T-helper 22 cell (primary cell): ENCODE data around the gene NUDCD3.

Source experiments
- DNase-seq: peaks from one replicate; pipeline ENCODE4 v3.0.0-alpha.2; 2020; ENCODE audit warnings: low read depth

The NUDCD3 gene

DNA sequence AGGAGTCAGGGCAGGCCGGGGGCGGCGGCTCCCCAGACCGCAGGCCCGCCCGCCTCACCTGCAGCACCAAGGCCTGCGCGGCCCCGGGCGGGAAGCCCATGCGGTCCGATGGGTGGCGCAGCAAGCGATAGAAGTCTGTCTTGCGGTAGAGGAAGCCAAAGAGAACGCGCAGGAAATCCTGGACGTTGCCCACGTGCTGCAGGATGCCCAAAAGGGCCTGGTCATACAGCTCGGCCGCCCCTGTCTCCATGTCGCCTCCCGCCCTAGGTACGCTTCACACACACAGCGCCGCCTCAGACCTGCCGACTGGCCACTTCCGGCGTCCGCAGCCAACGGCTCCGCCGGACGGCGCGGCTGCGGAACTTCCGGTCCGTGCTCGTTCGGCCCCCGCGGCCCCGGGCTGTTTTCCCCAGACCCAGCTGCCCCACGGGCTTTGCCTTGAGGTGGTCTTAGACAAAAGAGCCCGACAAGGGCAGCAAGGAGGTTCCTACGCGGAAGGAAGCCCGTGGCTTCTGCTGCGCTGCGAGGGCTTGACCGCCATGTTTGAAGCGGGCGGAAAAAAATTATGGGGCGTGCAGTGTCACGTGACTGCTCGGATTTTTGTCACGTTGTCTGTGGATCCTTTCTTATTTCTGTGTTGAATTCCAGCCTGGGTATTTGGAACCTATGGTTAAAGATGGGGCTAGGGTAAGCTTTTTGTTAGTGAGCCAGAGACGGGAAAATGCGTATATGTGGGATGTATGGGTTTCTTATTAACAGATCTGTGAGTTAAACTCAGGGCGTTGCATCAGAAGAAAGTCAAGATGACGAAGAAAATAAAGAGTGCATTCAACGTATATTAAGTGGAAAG is at the start of gene NUDCD3:
Gene NUDCD3 (minus strand): TSS at position 308 of the 850 bp plus-strand sequence. CDS start 58 bp downstream, at position 250.
- DNase-seq: peak; percentile 68

- no peak for DNase-seq
These were observed 49.4 kb upstream of the NUDCD3 start for GRCh38 chr7:44539669-44540506.

GRCh38 chr7:44538798-44539668 is 48.6 kb upstream of the NUDCD3 start:
- no peak for DNase-seq

- DNase-seq: no peak
These were observed 47.8 kb upstream of the NUDCD3 start for GRCh38 chr7:44538093-44538797.

GRCh38 chr7:44537442-44537841 is 47.0 kb upstream of the NUDCD3 start:
- no peak for DNase-seq

GRCh38 chr7:44536090-44536489 is 45.6 kb upstream of the NUDCD3 start:
- no peak for DNase-seq

DNA sequence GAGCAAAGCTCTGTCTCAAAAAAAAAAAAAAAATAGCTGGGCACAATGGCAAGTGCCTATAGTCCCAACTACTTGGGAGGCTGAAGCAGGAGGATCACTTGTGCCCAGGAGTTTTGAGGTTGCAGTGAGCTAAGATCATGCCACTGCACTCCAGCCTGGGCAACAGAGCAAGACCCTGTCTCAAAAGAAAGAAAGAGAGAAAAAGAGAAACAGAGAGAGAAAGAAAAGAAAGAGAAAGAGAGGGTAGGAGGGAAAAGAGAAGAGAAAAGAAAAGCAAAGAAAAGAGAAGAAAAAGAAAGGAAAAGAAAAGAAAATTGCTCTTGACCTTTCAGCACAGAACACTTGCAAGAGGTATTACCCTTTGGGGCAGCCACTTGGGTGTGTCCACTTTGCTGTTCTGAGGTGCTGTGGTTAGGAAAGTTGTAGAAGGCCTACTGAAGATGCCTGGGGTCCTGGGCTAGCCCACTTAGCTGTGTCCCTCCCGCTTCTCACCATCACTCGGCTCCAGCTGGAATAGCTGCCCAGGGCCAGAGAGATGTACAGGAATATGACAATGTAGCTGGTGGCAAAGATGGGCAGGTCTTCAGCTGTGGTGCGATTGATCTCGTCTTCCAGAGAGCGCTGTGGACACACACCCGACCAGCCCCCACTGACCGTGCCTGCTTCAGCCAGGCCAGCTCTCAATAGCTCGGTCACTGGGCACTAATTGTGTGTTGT is 45.0 kb upstream of the NUDCD3 start:
- DNase-seq: no peak

DNA sequence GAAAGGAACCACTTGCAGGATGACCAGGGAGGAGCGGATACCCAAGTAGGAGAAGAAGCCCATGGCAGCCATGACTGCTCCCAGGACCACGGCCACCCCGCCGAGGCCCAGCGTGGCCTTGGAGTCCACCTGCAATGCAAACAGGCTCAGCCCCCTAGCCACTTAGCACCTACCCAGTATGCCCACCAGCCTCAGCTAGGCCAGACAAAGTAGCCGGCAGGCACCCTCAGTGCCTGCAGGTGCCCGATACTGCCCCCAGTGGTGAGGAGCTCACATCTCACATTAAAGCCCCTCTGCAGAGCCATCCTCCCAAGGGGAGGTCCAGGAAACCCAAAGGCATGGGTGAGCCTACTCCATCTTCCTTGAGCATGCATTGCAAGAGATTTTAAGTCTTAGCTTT is 44.0 kb upstream of the NUDCD3 start:
- peak; percentile 7 for DNase-seq

- DNase-seq: no peak
These were observed 43.6 kb upstream of the NUDCD3 start for GRCh38 chr7:44534087-44534486.

- no peak for DNase-seq
These were observed 43.0 kb upstream of the NUDCD3 start for GRCh38 chr7:44533301-44534055.

- DNase-seq: no peak
These were observed 41.2 kb upstream of the NUDCD3 start for GRCh38 chr7:44531421-44532380.

DNA sequence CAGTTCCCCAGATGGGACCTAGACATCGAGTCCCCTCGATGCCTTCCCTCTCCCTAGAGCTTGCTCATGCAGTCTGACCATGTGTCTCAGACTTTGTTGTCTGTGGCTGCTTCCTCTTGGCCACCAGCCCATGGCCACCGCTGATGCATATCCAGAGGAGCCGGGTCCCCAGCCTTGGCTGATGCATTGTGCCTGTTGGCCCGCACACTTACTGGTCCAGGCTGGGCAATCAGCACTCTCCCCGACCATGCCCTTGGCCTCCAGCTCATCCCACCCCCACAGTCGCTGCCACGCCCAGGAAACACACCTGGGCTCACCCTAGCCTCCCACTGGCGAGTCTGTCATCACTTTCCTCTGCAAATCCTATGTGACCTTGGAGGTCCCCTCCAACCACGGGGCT is 40.5 kb upstream of the NUDCD3 start:
- DNase-seq: no peak

- DNase-seq: no peak
These were observed 34.4 kb upstream of the NUDCD3 start for GRCh38 chr7:44524811-44525388.

- no peak for DNase-seq
These were observed 31.9 kb upstream of the NUDCD3 start for GRCh38 chr7:44522315-44522714.

DNA sequence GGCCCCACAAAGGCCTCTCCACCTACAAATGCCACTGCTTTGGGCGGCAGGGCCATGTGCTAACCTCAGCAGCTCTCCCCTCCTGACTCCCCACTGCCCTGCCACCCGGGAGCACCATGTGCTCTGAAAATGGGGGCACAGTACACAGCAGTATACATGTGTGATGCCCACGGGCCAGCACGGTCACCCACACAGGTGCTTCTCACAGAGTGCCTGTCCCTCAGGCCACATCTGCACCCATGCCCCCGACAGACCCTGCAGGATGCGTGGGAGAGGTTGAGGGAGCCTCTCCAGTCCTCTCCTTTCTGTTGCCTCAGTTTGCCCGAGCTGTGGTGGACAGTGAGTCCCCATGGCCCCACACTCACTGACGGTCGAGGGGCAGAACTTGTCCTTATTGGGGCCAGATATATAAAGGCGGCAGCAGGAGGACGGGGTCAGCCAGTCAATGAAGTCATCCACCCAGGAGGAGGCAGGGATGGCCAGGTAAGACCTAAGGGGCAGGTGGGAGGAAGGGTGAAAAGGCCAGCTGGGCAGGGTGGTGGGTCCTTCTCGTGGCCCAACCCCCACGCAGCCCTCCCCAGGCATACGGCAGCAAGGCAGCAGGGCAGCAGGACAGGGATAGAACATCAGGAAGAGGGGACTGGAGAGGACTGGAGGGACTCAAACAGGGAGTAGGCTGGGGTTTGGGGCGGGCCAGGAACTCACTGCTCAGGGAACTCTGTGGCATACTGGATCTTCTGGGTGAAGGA is 31.1 kb upstream of the NUDCD3 start:
- DNase-seq: no peak

DNA sequence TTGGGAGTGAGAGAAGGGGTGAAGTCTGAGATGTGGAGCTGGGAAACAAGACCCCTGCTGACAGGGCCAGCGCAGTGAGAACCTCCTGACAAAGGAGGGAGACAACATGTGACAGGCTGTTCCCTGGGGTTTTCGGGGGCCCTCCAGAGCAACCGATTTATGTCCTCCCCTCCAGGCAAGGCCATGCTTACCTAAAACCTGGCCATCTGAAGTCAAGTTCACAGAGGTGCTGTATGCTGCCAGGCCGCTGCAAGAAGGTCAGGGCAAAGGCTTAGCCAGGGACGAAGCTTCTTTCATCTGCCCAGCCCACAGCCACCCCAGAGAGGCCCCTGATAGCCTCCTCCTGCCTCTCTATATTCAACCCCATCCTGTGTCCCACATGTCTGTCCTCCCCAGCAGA is 30.1 kb upstream of the NUDCD3 start:
- no peak for DNase-seq

DNA sequence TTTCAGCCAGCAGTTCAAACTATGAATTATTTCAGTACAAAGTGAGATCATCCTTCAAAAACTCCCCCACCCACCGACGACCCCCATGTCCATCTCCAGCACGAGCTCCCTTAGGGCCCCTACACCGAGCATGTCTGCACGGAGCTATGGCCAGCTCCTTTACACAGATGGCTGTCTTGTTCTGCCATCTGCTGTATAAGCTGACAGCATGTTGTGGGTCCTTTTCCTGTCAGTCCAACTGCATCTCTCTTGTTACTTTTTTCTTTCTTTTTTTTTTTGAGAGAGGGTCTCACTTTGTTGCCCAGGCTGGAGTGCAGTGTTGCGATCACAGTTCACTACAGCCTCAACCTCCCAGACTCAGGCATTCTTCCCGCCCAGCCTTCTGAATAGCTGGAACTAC is 29.1 kb upstream of the NUDCD3 start:
- no peak for DNase-seq

DNA sequence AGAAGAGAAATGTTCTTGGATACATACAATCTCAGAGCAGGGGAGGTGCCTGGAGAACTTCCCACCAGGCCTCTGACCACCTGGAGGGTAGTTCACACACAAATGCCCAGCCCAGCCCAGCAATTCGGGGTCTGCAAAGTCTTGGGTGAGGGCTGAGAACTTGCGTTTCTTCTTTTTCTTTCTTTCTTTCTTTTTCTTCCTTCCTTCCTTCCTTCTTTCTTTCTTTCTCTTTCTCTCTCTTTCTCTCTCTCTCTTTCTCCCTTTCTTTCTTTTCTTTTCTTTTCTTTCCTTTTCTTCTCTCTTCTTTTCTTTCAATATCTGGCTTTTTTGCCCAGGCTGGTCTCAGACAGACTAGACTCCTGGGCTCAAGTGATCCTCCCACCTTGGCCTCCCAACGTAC is 28.3 kb upstream of the NUDCD3 start:
- no peak for DNase-seq
